SW 1271 (cell line): Measurements from ENCODE around the gene SIAH3.

Source experiments
- DNase-seq, 2 experiments: peaks; one replicate each; lab custom pipeline; 2025; lab: John Stamatoyannopoulos, UW

The SIAH3 gene

GRCh38 chr13:45742985-45743384 is 108.6 kb downstream of the SIAH3 start:
- no peak for DNase-seq

GRCh38 chr13:45737571-45738017 is 114.0 kb downstream of the SIAH3 start:
- no peak for DNase-seq

- DNase-seq: no peak
These were observed 118.2 kb downstream of the SIAH3 start for GRCh38 chr13:45733361-45733760.

- no peak for DNase-seq
These were observed 118.6 kb downstream of the SIAH3 start for GRCh38 chr13:45732916-45733315.

GRCh38 chr13:45731455-45731854 is 120.1 kb downstream of the SIAH3 start:
- DNase-seq: no peak

GRCh38 chr13:45728759-45729158 is 122.8 kb downstream of the SIAH3 start:
- DNase-seq: no peak
